Bronchial epithelial cell (primary cell): Measurements from ENCODE around the gene UBE2R2. TPM values are rescaled to one million over a fixed set of nuclear protein-coding genes. Genes with fewer than 3 reads are reported as not detected.
A peak's percentile ranks its signal among the peaks of the same experiment; 100 is the strongest.

Experiments used
- DNase-seq: peaks from one replicate; pipeline ENCODE4 v3.0.0-alpha.2; 2010; ENCODE audit warnings: low read depth
- FAIRE-seq: peaks from 2 replicates; lab custom pipeline; 2011; peaks lifted over from hg19 to GRCh38; lab: Jason Lieb, UNC
- H3K27me3 ChIP-seq: 2 replicates; pipeline ENCODE4 v1.5.1; 2011; ENCODE audit warnings: low read length; ENCODE audit not compliant: control insufficient read depth, insufficient read depth
- H3K36me3 ChIP-seq: 2 replicates; pipeline ENCODE4 v1.5.1; 2011; ENCODE audit warnings: low read length; ENCODE audit not compliant: control insufficient read depth, insufficient read depth
- H3K4me3 ChIP-seq: 2 replicates; pipeline ENCODE4 v1.5.1; 2011; ENCODE audit warnings: mild to moderate bottlenecking, low read depth, low read length, control low read depth
- total RNA-seq: library from RNA; depleted of rRNA; stranded (reverse); fragments of >200 nt; gene quantifications from 2 replicates; pipeline ENCODE4 v1.2.1, GENCODE V29; 2014
- TF ChIP-seq, protein P1 (sequence below): IDR thresholded peaks from 2 replicates; pipeline ENCODE4 v1.5.1; 2011; ENCODE audit warnings: mild to moderate bottlenecking, moderate library complexity, low read length, control low read depth, inconsistent platforms; ENCODE audit not compliant: insufficient read depth, severe bottlenecking

The UBE2R2 gene
- total RNA-seq, 1 donor from 2014 or later: 14.0 TPM

DNA sequence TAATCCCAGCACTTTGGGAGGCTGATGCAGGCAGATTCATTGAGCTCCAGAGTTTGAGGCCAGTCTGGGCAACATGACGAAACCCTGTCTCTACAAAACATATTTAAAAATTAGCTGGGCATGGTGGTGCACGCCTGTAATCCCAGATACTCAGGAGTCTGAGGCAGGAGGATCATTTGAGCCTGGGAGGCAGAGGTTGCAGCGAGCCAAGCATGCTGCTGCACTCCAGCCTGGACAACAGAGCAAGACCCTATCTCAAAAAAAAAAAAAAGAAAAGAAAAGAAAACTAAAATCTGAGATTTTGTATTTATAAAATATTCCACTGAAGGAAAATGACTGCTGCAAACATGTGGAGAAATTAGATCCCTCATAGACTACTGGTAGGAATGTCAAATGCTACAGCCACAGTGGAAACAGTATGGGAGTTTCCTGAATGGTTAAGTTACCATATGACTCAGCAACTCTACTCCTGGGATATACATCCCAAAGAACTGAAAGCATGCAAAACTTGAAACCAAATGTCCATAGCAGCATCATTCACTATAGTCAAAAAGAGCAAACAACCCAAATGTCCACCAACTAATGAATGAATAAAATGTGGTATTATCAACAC is 125.6 kb downstream of the UBE2R2 start:
- H3K36me3 ChIP-seq: peaks cover 19% of the 10 kb centered on the region
- FAIRE-seq: no peak
- DNase-seq: peak; percentile 74
- no peak overlapping the region for H3K4me3 ChIP-seq
- H3K27me3 ChIP-seq: no peaks in the 10 kb centered on the region
- TF ChIP-seq, protein P1, sequence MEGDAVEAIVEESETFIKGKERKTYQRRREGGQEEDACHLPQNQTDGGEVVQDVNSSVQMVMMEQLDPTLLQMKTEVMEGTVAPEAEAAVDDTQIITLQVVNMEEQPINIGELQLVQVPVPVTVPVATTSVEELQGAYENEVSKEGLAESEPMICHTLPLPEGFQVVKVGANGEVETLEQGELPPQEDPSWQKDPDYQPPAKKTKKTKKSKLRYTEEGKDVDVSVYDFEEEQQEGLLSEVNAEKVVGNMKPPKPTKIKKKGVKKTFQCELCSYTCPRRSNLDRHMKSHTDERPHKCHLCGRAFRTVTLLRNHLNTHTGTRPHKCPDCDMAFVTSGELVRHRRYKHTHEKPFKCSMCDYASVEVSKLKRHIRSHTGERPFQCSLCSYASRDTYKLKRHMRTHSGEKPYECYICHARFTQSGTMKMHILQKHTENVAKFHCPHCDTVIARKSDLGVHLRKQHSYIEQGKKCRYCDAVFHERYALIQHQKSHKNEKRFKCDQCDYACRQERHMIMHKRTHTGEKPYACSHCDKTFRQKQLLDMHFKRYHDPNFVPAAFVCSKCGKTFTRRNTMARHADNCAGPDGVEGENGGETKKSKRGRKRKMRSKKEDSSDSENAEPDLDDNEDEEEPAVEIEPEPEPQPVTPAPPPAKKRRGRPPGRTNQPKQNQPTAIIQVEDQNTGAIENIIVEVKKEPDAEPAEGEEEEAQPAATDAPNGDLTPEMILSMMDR: peak; percentile 21

DNA sequence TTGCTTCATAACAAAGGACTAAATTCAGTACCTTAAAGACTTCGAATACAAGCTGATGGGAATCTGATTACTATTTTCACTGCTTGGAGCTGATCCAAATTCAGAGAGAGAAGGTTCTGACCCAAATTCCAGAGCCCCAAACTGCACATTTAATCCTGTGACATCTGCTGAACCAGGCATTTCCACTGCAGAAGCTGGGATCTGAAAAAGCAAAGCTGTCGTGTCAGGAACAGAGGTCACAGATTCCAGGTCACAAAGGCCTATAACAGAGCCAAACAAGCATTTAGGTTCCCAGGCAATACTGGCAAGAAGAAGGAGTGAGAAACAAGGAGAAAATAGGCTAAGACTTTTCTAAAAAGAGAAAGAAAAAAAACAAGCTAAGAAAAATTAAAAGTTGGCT is 126.4 kb downstream of the UBE2R2 start:
- TF ChIP-seq, protein P1: no peak
- H3K27me3 ChIP-seq: no peaks in the 10 kb centered on the region
- FAIRE-seq (no peak), DNase-seq (no peak)
- peaks cover 18% of the 10 kb centered on the region for H3K36me3 ChIP-seq
- H3K4me3 ChIP-seq: no peak overlapping the region

DNA sequence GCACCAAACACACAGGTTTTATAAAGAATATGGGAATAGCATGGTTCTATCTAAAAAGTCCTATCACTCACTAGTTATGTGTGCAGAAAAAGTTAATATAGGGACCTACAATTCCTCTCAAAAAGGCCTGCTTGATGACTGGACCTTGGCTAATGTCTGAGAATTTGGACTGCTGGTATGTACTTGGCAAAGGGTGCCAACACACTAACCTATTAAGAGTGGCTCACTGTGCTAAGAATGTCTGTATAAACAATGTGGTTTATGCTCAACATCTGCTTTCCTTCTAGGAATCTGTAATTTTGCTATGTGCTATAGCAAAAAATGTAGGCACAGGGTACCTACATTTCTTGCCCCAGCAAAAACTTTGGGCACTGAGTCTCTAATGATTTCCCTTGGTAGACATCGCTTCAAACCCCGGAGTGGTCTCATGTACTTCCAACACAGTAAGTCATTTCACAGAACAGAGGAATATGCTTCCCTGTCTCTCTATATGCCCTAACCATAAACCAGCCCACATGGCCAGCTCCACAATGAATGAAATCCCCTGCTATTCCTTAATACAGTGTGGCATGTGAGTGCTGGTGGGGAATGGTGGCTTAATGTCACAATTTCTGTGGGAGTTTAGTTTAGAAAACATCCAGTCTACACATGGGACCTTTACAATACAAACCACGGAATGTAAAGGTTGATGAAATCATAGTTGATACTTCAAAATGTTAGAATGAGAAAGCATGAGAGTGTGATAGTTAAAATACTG is 130.0 kb downstream of the UBE2R2 start:
- no peaks in the 10 kb centered on the region for H3K27me3 ChIP-seq
- DNase-seq (peak; percentile 76), FAIRE-seq (no peak)
- no peak overlapping the region for H3K4me3 ChIP-seq
- H3K36me3 ChIP-seq: peaks cover 13% of the 10 kb centered on the region
- TF ChIP-seq, protein P1: no peak

DNA sequence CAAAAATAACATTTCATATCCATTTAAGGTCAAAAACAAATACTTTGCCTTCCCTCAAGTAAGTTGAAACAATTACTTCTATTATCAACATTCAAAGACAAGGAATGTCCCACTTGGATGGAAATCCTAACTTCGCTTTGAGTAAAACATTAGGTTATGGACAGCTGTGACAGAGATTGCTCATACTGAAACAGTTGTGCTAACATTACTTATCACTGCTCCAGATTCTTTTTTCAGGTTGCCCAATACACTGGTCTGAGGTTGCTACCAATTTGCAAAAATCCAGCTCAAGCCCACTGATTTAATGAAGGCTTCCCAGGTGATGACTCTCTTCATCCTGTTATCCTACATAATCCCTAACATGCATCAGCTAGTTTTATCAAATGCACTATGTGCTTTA is 133.4 kb downstream of the UBE2R2 start:
- peaks cover 12% of the 10 kb centered on the region for H3K36me3 ChIP-seq
- DNase-seq (no peak), FAIRE-seq (no peak)
- H3K27me3 ChIP-seq: no peaks in the 10 kb centered on the region
- H3K4me3 ChIP-seq: no peak overlapping the region
- TF ChIP-seq, protein P1: no peak

DNA sequence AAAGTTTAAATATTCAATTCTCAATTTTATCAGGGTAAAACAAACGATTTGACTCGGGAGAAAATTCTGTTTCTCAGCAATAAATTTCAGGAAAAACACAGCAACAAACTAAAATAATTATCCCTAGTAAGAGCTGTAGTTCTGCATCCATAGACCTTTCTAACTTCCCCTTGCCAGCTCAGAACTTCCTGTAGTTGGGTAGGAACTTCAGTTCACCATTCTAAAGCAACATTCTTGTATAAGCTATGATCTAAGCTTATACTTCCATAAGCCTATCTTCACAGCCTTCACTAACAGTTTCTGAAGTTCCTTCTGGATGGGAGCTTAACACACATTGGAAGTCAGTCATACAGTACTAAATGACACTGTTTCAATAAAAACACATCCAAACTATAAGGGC is 135.1 kb downstream of the UBE2R2 start:
- no peak for DNase-seq
- Histone ChIP-seq H3K27me3 (no peaks in the 10 kb centered on the region), H3K36me3 (peaks cover 10% of the 10 kb centered on the region), H3K4me3 (no peak overlapping the region)
- FAIRE-seq: no peak
- TF ChIP-seq, protein P1: no peak
